ENCODE measurements around the gene HELLS.

- TF ChIP-seq SMC3 (IDR thresholded peaks at IDR 0.05; ENCODE audit: borderline replicate concordance, low read length), result no peak
- TF ChIP-seq, protein P1, sequence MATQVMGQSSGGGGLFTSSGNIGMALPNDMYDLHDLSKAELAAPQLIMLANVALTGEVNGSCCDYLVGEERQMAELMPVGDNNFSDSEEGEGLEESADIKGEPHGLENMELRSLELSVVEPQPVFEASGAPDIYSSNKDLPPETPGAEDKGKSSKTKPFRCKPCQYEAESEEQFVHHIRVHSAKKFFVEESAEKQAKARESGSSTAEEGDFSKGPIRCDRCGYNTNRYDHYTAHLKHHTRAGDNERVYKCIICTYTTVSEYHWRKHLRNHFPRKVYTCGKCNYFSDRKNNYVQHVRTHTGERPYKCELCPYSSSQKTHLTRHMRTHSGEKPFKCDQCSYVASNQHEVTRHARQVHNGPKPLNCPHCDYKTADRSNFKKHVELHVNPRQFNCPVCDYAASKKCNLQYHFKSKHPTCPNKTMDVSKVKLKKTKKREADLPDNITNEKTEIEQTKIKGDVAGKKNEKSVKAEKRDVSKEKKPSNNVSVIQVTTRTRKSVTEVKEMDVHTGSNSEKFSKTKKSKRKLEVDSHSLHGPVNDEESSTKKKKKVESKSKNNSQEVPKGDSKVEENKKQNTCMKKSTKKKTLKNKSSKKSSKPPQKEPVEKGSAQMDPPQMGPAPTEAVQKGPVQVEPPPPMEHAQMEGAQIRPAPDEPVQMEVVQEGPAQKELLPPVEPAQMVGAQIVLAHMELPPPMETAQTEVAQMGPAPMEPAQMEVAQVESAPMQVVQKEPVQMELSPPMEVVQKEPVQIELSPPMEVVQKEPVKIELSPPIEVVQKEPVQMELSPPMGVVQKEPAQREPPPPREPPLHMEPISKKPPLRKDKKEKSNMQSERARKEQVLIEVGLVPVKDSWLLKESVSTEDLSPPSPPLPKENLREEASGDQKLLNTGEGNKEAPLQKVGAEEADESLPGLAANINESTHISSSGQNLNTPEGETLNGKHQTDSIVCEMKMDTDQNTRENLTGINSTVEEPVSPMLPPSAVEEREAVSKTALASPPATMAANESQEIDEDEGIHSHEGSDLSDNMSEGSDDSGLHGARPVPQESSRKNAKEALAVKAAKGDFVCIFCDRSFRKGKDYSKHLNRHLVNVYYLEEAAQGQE (IDR thresholded peaks at IDR 0.05; ENCODE audit: low read depth, low read length), result no peak
Observed at GRCh38 chr10:94546901-94547185, 1.3 kb downstream of the HELLS start.

Measured in GM12878 (cell line).